Stimulated activated CD8-positive, alpha-beta memory T cell treated with anti-CD3 and anti-CD28 coated beads, Interleukin-4, amount 100 ng/mL, for 24 hours (primary cell): ENCODE measurements around the gene ITGB5.

Source experiments
- DNase-seq: peaks from one replicate; pipeline ENCODE4 v3.0.0-alpha.2; 2020; ENCODE audit warnings: low read depth

ITGB5 gene

GRCh38 chr3:124887177-124887931, at the start of gene ITGB5:
Gene ITGB5, minus strand, starts transcription at chr3:124887365. Its CDS starts 365 bp downstream, at chr3:124887000.
- peak; percentile 21 for DNase-seq

GRCh38 chr3:124935794-124936542, 48.8 kb upstream of the ITGB5 start:
- DNase-seq, result no peak

- DNase-seq, result no peak
Measured at GRCh38 chr3:124935264-124935663, 48.1 kb upstream of the ITGB5 start.

- DNase-seq, result no peak
Measured at GRCh38 chr3:124934577-124934976, 47.4 kb upstream of the ITGB5 start, which contains the start of gene MUC13. Gene MUC13, minus strand, starts transcription at chr3:124934751. Its CDS starts 39 bp downstream, at chr3:124934712.

- DNase-seq, result peak; percentile 40
Measured at GRCh38 chr3:124928333-124929202, 41.4 kb upstream of the ITGB5 start.

GRCh38 chr3:124927574-124928045, 40.4 kb upstream of the ITGB5 start:
- no peak for DNase-seq

GRCh38 chr3:124926426-124927101, 39.4 kb upstream of the ITGB5 start:
- DNase-seq, result no peak

GRCh38 chr3:124924741-124925140, 37.6 kb upstream of the ITGB5 start:
- no peak for DNase-seq

GRCh38 chr3:124923833-124924232, 36.7 kb upstream of the ITGB5 start:
- no peak for DNase-seq

- DNase-seq, result no peak
Measured at GRCh38 chr3:124920718-124921117, 33.6 kb upstream of the ITGB5 start.

- no peak for DNase-seq
Measured at GRCh38 chr3:124919756-124920155, 32.6 kb upstream of the ITGB5 start.

GRCh38 chr3:124918524-124918923, 31.4 kb upstream of the ITGB5 start:
- no peak for DNase-seq

GRCh38 chr3:124916837-124917409, 29.8 kb upstream of the ITGB5 start:
- DNase-seq, result no peak

GRCh38 chr3:124915254-124915653, 28.1 kb upstream of the ITGB5 start:
- no peak for DNase-seq

- no peak for DNase-seq
Measured at GRCh38 chr3:124907957-124908356, 20.8 kb upstream of the ITGB5 start.

GRCh38 chr3:124904835-124905492, 17.8 kb upstream of the ITGB5 start:
- DNase-seq, result no peak

- no peak for DNase-seq
Measured at GRCh38 chr3:124903896-124904834, 17.0 kb upstream of the ITGB5 start.

- DNase-seq, result no peak
Measured at GRCh38 chr3:124896824-124897526, 9.8 kb upstream of the ITGB5 start.

GRCh38 chr3:124895756-124896155, 8.6 kb upstream of the ITGB5 start:
- DNase-seq, result no peak
